ENCODE results near the gene PEX14.

PEX14 gene

DNA sequence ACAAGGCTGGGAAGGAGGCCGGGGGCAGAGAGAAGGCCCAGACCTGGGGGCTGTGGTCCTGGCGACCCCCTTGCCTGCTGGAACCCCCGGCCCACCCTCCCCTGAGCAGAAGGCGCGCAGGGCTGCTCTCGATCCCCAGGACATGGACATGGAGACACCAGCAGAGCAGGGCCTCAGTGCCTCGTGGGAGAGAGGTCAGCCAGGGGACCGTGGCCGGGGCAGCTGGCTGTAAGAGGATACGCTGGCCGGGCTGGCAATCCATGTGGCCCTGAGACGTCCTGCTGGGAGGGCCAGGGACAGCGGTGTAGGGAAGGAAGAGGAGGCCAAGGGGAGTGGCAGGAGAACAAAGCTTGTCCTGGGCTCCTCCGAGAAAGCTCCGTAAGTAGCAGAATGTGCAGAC is 189.5 kb downstream of the PEX14 start:
- no peak overlapping the region for H3K4me3 ChIP-seq (replicated peaks; ENCODE audit: insufficient read depth, low read length)
- TF ChIP-seq GABPA (IDR thresholded peaks at IDR 0.05; ENCODE audit: low read depth) (no peak), POLR2AphosphoS5 (IDR thresholded peaks at IDR 0.05; ENCODE audit: low read depth) (no peak), SPI1 (IDR thresholded peaks at IDR 0.05; ENCODE audit: borderline replicate concordance, low read depth) (no peak)
- TF ChIP-seq, protein P1, sequence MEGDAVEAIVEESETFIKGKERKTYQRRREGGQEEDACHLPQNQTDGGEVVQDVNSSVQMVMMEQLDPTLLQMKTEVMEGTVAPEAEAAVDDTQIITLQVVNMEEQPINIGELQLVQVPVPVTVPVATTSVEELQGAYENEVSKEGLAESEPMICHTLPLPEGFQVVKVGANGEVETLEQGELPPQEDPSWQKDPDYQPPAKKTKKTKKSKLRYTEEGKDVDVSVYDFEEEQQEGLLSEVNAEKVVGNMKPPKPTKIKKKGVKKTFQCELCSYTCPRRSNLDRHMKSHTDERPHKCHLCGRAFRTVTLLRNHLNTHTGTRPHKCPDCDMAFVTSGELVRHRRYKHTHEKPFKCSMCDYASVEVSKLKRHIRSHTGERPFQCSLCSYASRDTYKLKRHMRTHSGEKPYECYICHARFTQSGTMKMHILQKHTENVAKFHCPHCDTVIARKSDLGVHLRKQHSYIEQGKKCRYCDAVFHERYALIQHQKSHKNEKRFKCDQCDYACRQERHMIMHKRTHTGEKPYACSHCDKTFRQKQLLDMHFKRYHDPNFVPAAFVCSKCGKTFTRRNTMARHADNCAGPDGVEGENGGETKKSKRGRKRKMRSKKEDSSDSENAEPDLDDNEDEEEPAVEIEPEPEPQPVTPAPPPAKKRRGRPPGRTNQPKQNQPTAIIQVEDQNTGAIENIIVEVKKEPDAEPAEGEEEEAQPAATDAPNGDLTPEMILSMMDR (IDR thresholded peaks at IDR 0.05; ENCODE audit: insufficient read depth, low read length) = no peak
- TF ChIP-seq, protein P2, sequence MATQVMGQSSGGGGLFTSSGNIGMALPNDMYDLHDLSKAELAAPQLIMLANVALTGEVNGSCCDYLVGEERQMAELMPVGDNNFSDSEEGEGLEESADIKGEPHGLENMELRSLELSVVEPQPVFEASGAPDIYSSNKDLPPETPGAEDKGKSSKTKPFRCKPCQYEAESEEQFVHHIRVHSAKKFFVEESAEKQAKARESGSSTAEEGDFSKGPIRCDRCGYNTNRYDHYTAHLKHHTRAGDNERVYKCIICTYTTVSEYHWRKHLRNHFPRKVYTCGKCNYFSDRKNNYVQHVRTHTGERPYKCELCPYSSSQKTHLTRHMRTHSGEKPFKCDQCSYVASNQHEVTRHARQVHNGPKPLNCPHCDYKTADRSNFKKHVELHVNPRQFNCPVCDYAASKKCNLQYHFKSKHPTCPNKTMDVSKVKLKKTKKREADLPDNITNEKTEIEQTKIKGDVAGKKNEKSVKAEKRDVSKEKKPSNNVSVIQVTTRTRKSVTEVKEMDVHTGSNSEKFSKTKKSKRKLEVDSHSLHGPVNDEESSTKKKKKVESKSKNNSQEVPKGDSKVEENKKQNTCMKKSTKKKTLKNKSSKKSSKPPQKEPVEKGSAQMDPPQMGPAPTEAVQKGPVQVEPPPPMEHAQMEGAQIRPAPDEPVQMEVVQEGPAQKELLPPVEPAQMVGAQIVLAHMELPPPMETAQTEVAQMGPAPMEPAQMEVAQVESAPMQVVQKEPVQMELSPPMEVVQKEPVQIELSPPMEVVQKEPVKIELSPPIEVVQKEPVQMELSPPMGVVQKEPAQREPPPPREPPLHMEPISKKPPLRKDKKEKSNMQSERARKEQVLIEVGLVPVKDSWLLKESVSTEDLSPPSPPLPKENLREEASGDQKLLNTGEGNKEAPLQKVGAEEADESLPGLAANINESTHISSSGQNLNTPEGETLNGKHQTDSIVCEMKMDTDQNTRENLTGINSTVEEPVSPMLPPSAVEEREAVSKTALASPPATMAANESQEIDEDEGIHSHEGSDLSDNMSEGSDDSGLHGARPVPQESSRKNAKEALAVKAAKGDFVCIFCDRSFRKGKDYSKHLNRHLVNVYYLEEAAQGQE (IDR thresholded peaks at IDR 0.05; ENCODE audit: insufficient replicate concordance, low read depth) = no peak
- no peak overlapping the region for H3K27ac ChIP-seq (replicated peaks)
- H3K27me3 ChIP-seq (ENCODE audit: insufficient read depth, poor library complexity, severe bottlenecking) = no peaks in the 10 kb centered on the region
- no peak for DNase-seq (ENCODE audit: low read depth in 1 of 2, low spot score in 1 of 2)

DNA sequence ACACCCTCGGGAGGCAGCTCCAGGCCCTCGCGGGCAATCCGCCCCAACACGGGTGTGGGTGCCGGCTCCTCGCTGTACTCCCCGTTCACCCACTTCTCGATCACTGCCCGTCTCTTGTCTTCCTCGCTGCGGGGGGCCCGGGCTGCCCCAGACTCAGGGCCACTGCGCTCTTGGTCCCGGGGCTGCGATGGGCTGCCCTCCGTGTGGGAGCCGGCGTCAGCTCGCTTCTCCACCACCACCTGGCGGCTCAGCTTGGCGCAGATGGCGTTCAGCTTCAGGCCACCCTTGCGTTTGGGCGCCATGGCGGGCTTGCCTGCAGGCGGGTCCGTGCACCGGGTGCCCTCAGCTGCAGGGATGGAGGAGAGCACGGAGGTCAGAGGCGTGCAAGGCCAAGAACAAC is 190.5 kb downstream of the PEX14 start:
- no peak for DNase-seq (ENCODE audit: low read depth in 1 of 2, low spot score in 1 of 2)
- TF ChIP-seq, protein P1 (IDR thresholded peaks at IDR 0.05; ENCODE audit: insufficient read depth, low read length) = no peak
- TF ChIP-seq POLR2AphosphoS5 (IDR thresholded peaks at IDR 0.05; ENCODE audit: low read depth) (no peak), SPI1 (IDR thresholded peaks at IDR 0.05; ENCODE audit: borderline replicate concordance, low read depth) (no peak), GABPA (IDR thresholded peaks at IDR 0.05; ENCODE audit: low read depth) (no peak)
- TF ChIP-seq, protein P2 (IDR thresholded peaks at IDR 0.05; ENCODE audit: insufficient replicate concordance, low read depth) = no peak
- Histone ChIP-seq H3K27me3 (ENCODE audit: insufficient read depth, poor library complexity, severe bottlenecking) (no peaks in the 10 kb centered on the region), H3K4me3 (replicated peaks; ENCODE audit: insufficient read depth, low read length) (no peak overlapping the region), H3K27ac (replicated peaks) (no peak overlapping the region)

DNA sequence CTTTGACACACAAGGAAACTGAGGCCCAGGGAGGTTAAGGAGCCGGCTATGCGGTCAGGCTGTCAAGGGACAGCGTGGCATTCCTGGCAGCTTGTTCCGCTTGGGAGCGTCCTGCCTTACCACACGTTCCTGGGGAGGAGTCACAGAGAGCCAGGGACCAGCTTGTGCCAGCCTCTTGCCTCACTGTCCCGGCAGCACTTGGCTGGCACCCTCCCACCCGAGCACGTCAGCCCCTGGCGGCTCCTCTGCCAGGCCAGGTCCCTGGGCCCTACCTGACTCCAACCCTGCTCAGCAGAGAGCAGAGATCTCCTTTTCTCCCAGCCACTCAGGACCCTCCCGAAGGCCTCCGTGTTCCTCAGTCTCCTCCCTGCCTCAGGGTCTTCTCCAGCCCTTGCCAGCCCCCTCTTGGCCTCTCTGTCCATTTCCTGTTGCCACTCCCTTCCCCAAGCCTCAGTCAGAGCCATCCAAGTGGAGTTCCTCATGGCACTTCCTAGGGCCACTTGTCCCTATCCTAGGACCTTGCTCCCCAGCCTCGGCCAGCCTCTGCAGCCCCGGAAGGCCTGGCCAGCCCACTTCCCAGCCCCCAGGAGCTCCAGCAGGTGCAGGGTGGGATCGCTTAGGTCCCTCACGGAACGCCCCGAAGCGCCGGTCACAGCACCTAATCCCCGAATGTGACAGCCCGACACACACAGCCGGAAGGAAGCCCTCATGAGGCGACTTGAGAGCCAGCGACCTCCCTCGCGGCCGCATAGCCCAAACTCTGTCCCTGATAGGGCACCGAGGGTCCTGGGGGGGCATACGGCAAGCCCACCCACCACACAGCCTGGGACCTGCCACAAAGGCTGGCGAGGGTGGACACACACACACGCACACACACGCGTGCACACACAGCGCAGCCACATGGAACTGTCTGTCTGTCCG is 191.4 kb downstream of the PEX14 start:
- TF ChIP-seq, protein P1 (IDR thresholded peaks at IDR 0.05; ENCODE audit: insufficient read depth, low read length) = no peak
- no peak for TF ChIP-seq POLR2AphosphoS5 (IDR thresholded peaks at IDR 0.05; ENCODE audit: low read depth)
- no peak for TF ChIP-seq SPI1 (IDR thresholded peaks at IDR 0.05; ENCODE audit: borderline replicate concordance, low read depth)
- TF ChIP-seq, protein P2 (IDR thresholded peaks at IDR 0.05; ENCODE audit: insufficient replicate concordance, low read depth) = no peak
- no peak for DNase-seq (ENCODE audit: low read depth in 1 of 2, low spot score in 1 of 2)
- H3K4me3 ChIP-seq (replicated peaks; ENCODE audit: insufficient read depth, low read length) = no peak overlapping the region
- no peaks in the 10 kb centered on the region for H3K27me3 ChIP-seq (ENCODE audit: insufficient read depth, poor library complexity, severe bottlenecking)
- no peak overlapping the region for H3K27ac ChIP-seq (replicated peaks)

Measured in HL-60 (cell line).